ENCODE measurements around the gene CCDC61.

- TF ChIP-seq, protein P1, sequence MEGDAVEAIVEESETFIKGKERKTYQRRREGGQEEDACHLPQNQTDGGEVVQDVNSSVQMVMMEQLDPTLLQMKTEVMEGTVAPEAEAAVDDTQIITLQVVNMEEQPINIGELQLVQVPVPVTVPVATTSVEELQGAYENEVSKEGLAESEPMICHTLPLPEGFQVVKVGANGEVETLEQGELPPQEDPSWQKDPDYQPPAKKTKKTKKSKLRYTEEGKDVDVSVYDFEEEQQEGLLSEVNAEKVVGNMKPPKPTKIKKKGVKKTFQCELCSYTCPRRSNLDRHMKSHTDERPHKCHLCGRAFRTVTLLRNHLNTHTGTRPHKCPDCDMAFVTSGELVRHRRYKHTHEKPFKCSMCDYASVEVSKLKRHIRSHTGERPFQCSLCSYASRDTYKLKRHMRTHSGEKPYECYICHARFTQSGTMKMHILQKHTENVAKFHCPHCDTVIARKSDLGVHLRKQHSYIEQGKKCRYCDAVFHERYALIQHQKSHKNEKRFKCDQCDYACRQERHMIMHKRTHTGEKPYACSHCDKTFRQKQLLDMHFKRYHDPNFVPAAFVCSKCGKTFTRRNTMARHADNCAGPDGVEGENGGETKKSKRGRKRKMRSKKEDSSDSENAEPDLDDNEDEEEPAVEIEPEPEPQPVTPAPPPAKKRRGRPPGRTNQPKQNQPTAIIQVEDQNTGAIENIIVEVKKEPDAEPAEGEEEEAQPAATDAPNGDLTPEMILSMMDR (IDR thresholded peaks at IDR 0.05; ENCODE audit: control extremely low read depth in 1 of 3, insufficient read depth in 1 of 3, low read depth in 1 of 3, low read length in 3 of 3) = no peak
- TF ChIP-seq E2F6 (IDR thresholded peaks at IDR 0.05) (no peak), POLR2A (IDR thresholded peaks at IDR 0.05; ENCODE audit: control extremely low read depth in 1 of 2, low read depth in 2 of 2, low read length in 2 of 2) (no peak), MAFK (IDR thresholded peaks at IDR 0.05; ENCODE audit: low read depth, low read length) (no peak), EP300 (IDR thresholded peaks at IDR 0.05; ENCODE audit: borderline replicate concordance in 1 of 2, low read depth in 2 of 2, low read length in 2 of 2) (no peak)
Observed at GRCh38 chr19:46023311-46023779, 28.1 kb downstream of the CCDC61 start.

Measured in H1 (cell line).